DOHH2 (cell line): Measurements from ENCODE around the gene SLC30A2.

ENCODE experiments used
- H3F3A ChIP-seq: fragments of 200-600 bp; sonication (generic), shearing (Covaris generic); 2 replicates; pipeline ENCODE4 v1.6.0; 2016; ENCODE audit warnings: antibody characterized with exemption, mild to moderate bottlenecking; ENCODE audit not compliant: control insufficient read depth, insufficient read depth
- H3K27ac ChIP-seq: fragments of 200-600 bp; sonication (generic); 2 replicates; pipeline ENCODE4 v1.5.1; 2014; ENCODE audit warnings: low read depth, mild to moderate bottlenecking, low read length, moderate library complexity
- H3K27me3 ChIP-seq: fragments of 200-600 bp; sonication (generic); 2 replicates; pipeline ENCODE4 v1.6.1; 2014; ENCODE audit warnings: mild to moderate bottlenecking, low read length, mixed read lengths; ENCODE audit not compliant: control insufficient read depth
- H3K36me3 ChIP-seq: fragments of 200-600 bp; sonication (generic); 2 replicates; pipeline ENCODE4 v1.6.1; 2014; ENCODE audit warnings: mild to moderate bottlenecking, low read length, moderate library complexity, mixed read lengths; ENCODE audit not compliant: control insufficient read depth
- H3K4me1 ChIP-seq: fragments of 200-600 bp; sonication (generic); 2 replicates; pipeline ENCODE4 v1.6.1; 2014; ENCODE audit warnings: mild to moderate bottlenecking, low read length, mixed read lengths; ENCODE audit not compliant: control insufficient read depth
- H3K4me2 ChIP-seq: fragments of 200-600 bp; sonication (generic); 2 replicates; pipeline ENCODE4 v1.6.0; 2014; ENCODE audit warnings: mild to moderate bottlenecking, low read length, moderate library complexity
- H3K4me3 ChIP-seq: fragments of 200-600 bp; sonication (generic); 2 replicates; pipeline ENCODE4 v1.5.1; 2014; ENCODE audit warnings: mild to moderate bottlenecking, low read length, mixed read lengths
- H3K79me2 ChIP-seq: fragments of 200-600 bp; sonication (generic); 2 replicates; pipeline ENCODE4 v1.6.1; 2014; ENCODE audit warnings: mild to moderate bottlenecking, low read length, mixed read lengths; ENCODE audit not compliant: control insufficient read depth
- H3K9me2 ChIP-seq: fragments of 200-600 bp; sonication (generic); replicated peaks from 2 replicates; pipeline ENCODE4 v1.6.1; 2014; ENCODE audit warnings: mild to moderate bottlenecking, low read length, mixed read lengths; ENCODE audit not compliant: control insufficient read depth
- H3K9me3 ChIP-seq: fragments of 200-600 bp; sonication (generic); 2 replicates; pipeline ENCODE4 v1.6.1; 2014; ENCODE audit warnings: antibody characterized with exemption, low read length, mixed read lengths; ENCODE audit not compliant: control insufficient read depth, insufficient read depth
- H4K20me1 ChIP-seq: fragments of 200-600 bp; sonication (generic); 2 replicates; pipeline ENCODE4 v1.6.0; 2014; ENCODE audit warnings: low read depth, mild to moderate bottlenecking, antibody characterized with exemption, low read length, moderate library complexity; ENCODE audit not compliant: control insufficient read depth, insufficient read depth
- EZH2phosphoT487 ChIP-seq: fragments of 200-600 bp; sonication (generic); IDR thresholded peaks from 2 replicates; pipeline ENCODE4 v1.6.1; 2017; ENCODE audit warnings: borderline replicate concordance, mild to moderate bottlenecking, antibody characterized with exemption, low read length, moderate library complexity, mixed read lengths
- TF ChIP-seq, protein P1 (sequence below): fragments of 200-600 bp; sonication (generic); IDR thresholded peaks from one replicate; pipeline ENCODE4 v1.5.1; 2014; ENCODE audit warnings: antibody characterized with exemption, mild to moderate bottlenecking, low read depth, low read length; ENCODE audit not compliant: poor library complexity, severe bottlenecking

The SLC30A2 gene

DNA sequence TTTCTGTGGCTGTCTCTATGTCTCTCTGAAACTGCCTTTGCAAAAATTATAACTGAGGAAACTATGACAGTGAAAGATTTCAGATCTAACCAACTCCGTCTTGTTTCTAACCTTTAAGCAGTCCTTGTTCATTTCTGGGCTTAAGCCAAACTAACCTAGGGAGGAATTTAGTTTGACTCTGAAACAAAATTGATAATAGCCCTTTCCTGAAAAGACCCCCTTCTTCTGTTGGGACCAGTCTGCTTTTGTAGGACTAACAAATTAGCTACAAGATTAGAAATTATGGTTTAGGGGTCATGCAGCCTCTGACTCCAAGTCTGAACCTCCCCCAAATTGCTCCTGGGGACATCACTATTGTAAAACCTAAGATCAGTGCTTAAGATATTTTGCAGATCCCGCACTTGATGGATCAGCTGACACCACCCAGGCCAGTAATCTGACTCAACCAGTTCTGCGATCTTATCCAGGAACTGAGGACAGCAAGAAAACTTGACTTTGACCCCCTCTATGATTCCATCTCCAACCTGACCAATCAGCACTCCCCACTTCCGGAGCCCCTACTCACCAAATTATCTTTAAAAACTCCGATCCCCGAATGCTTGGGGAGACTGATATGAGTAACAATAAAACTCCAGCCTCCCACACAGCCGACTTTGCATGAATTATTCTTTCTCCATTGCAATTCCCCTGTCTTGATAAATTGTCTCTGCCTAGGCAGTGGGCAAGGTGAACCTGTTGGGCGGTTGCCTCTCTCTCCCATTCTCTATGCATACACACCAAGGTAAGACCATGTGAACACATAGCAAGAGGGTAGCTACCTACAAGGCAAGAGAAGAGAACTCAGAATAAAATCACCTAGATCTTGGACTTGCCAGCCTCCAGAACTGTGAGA lies 32.6 kb upstream of the SLC30A2 start:
- H3K9me2 ChIP-seq = no peaks in the 10 kb centered on the region
- peaks cover 17% of the 10 kb centered on the region for H3K27me3 ChIP-seq
- no peak overlapping the region for H3K4me3 ChIP-seq
- TF ChIP-seq, protein P1, sequence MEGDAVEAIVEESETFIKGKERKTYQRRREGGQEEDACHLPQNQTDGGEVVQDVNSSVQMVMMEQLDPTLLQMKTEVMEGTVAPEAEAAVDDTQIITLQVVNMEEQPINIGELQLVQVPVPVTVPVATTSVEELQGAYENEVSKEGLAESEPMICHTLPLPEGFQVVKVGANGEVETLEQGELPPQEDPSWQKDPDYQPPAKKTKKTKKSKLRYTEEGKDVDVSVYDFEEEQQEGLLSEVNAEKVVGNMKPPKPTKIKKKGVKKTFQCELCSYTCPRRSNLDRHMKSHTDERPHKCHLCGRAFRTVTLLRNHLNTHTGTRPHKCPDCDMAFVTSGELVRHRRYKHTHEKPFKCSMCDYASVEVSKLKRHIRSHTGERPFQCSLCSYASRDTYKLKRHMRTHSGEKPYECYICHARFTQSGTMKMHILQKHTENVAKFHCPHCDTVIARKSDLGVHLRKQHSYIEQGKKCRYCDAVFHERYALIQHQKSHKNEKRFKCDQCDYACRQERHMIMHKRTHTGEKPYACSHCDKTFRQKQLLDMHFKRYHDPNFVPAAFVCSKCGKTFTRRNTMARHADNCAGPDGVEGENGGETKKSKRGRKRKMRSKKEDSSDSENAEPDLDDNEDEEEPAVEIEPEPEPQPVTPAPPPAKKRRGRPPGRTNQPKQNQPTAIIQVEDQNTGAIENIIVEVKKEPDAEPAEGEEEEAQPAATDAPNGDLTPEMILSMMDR = no peak
- no peak for TF ChIP-seq EZH2phosphoT487
- H3F3A ChIP-seq = no peaks in the 10 kb centered on the region
- H3K4me2 ChIP-seq = no peak overlapping the region
- no peaks in the 10 kb centered on the region for H3K4me1 ChIP-seq
- no peaks in the 10 kb centered on the region for H4K20me1 ChIP-seq
- H3K36me3 ChIP-seq = no peaks in the 10 kb centered on the region
- H3K79me2 ChIP-seq = no peaks in the 10 kb centered on the region
- no peaks in the 10 kb centered on the region for H3K9me3 ChIP-seq
- no peak overlapping the region for H3K27ac ChIP-seq

DNA sequence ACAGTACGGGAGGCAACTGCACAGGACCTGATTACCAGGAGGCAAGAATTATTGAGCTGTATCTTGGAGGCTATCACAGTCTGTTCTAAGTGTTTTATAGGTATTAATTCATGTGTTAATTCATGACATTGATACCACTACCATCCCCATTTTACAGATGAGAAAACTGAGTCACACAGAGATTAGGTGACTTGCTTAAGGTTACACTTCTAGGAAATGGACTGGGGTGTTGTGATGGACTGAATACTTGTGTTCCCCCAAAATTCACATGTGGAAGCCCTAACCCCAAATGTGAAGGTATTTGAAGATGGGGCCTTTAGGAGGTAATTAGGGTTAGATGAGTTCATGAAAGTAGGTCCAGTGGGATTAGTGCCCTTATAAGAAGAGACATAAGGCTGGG lies 31.6 kb upstream of the SLC30A2 start:
- H3K36me3 ChIP-seq = no peaks in the 10 kb centered on the region
- no peak overlapping the region for H3K4me2 ChIP-seq
- H4K20me1 ChIP-seq = no peaks in the 10 kb centered on the region
- H3K4me3 ChIP-seq = no peak overlapping the region
- no peaks in the 10 kb centered on the region for H3K4me1 ChIP-seq
- H3K27me3 ChIP-seq = peaks cover 20% of the 10 kb centered on the region
- no peaks in the 10 kb centered on the region for H3K79me2 ChIP-seq
- H3K9me3 ChIP-seq = no peaks in the 10 kb centered on the region
- H3K9me2 ChIP-seq = no peaks in the 10 kb centered on the region
- no peak for TF ChIP-seq EZH2phosphoT487
- TF ChIP-seq, protein P1 = no peak
- H3K27ac ChIP-seq = no peak overlapping the region
- no peaks in the 10 kb centered on the region for H3F3A ChIP-seq

DNA sequence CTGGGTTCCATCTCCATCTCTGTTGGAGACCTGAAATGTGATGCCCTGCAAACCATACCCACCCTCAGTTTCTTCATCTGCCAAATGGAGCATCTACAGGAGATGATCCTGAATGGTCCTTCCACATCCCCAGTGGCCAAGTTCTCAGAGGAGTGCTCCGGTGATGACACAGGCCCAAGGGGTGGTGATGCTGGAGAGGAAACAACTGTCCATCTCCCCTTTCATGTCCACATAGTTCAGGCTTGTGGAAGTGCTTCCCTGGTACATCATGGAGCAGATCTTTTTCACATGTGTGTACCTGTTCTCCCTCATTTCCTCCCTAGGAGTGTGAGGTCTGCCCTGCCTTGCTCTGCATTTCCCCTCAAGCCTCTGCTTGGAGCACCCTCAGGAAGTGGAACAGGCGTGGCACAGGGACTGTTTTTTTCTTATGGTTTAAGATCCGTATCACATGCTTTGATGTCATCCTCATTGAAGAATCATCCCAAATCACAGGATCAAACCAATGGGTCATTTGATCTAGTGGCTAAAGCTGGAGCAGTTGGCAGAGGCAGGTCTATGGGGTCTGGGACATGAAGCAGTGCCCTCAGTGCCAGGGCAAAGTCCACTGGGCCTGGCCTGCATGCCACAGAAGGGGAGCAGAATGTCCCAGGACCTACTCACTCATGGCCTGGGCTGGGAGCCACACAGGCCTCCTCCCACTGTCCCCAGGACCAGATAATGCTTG lies 29.7 kb upstream of the SLC30A2 start:
- Histone ChIP-seq H3K4me2 (no peak overlapping the region), H4K20me1 (no peaks in the 10 kb centered on the region), H3K9me3 (no peaks in the 10 kb centered on the region), H3K27me3 (peaks cover 22% of the 10 kb centered on the region), H3K27ac (no peak overlapping the region), H3K4me3 (no peak overlapping the region), H3K79me2 (no peaks in the 10 kb centered on the region), H3K36me3 (no peaks in the 10 kb centered on the region), H3K9me2 (no peaks in the 10 kb centered on the region), H3K4me1 (no peaks in the 10 kb centered on the region), H3F3A (no peaks in the 10 kb centered on the region)
- TF ChIP-seq EZH2phosphoT487 = no peak
- TF ChIP-seq, protein P1 = no peak
